Testis (tissue), 3 donors: ENCODE measurements around the gene UBE2G1. TPM values are rescaled to one million over a fixed set of nuclear protein-coding genes. Genes with fewer than 3 reads are reported as not detected.

Experiments used
- DNase-seq: peaks from one replicate; pipeline ENCODE4 v3.0.0-alpha.2; 2019
- H3K27ac ChIP-seq, 2 donors: fragments of 200-600 bp; sonication (generic); one replicate each; pipeline ENCODE4 v1.5.1; 2019
- H3K27me3 ChIP-seq: fragments of 200-600 bp; sonication (generic); one replicate; pipeline ENCODE4 v1.5.1; 2019
- H3K36me3 ChIP-seq: fragments of 200-600 bp; sonication (generic); one replicate; pipeline ENCODE4 v1.5.1; 2017; ENCODE audit warnings: low read depth; ENCODE audit errors: missing control alignments
- H3K4me1 ChIP-seq: fragments of 200-600 bp; sonication (generic); one replicate; pipeline ENCODE4 v1.5.1; 2019
- H3K4me3 ChIP-seq, 2 donors: fragments of 200-600 bp; sonication (generic); one replicate each; pipeline ENCODE4 v1.5.1; 2017 to 2019
- H3K9me3 ChIP-seq: fragments of 200-600 bp; sonication (generic); one replicate; pipeline ENCODE4 v1.5.1; 2017
- POLR2A ChIP-seq: fragments of 450-650 bp; IDR thresholded peaks from one replicate; pipeline ENCODE4 v1.6.1; 2017; ENCODE audit warnings: antibody characterized with exemption, mild to moderate bottlenecking, moderate library complexity
- WGBS, 2 donors: methylation state at CpG; one replicate each; pipeline ENCODE4 v1.1.5; 2018; 5-methylcytosine and 5-hydroxymethylcytosine counted together
- intact Hi-C: fragments of 100-400 bp; cut with DNase I; formaldehyde crosslinking; loops from one replicate; pipeline ENCODE4 v1.15.1; 2023; ENCODE audit warnings: low total_unique reads
- polyA plus RNA-seq: library from polyadenylated mRNA; stranded (reverse); fragments of 350-450 nt; fragmentation: Illumina TruSeq; extraction: RNeasy Lipid Tissue Mini Kit (QIAGEN cat#74804); gene quantifications from one replicate; pipeline ENCODE4 v1.2.3, GENCODE V29; 2014; ENCODE audit warnings: low read depth, low replicate concordance; ENCODE audit not compliant: insufficient read depth
- total RNA-seq, 2 donors: library from RNA; depleted of rRNA; stranded (reverse); fragments of >200 nt; gene quantifications; one replicate each; pipeline ENCODE4 v1.2.3, GENCODE V29; 2016
- TF ChIP-seq, protein P1 (sequence below), 3 experiments: fragments of 450-650 bp in 2 of 3; fragments of 200-600 bp in 1 of 3; sonication (generic) in 1 of 3; IDR thresholded peaks; one replicate each; pipeline ENCODE4 v1.5.1; 2016 to 2019; ENCODE audit warnings: antibody characterized with exemption in 3 of 3, mild to moderate bottlenecking in 2 of 3, moderate library complexity in 1 of 3

UBE2G1 gene
- total and polyA plus RNA-seq, 3 donors from 2014 or later, result 50.1 to 66.1 (median 60.7) TPM

DNA sequence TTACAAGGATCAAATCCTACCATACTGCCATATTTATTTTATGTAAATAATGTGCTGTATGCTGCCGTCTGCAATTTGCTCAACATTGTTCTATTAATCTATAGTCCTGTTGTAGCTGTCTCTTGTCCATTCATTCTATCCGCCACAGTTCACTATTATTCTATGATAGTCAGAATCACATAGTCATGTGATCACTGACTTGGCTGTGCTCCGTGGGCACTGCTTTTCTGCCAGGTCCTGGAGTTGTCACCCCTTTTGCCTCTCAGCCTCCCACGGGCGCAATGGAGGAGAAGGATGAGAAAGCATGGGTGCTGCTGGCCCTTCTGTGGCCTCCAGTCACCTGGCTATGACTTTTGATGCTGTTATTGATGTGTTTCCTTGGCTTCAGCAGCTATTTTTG, 65.4 kb downstream of the UBE2G1 start:
- Histone ChIP-seq H3K9me3 (no peaks in the 10 kb centered on the region), H3K27ac (no peak overlapping the region), H3K27me3 (no peaks in the 10 kb centered on the region), H3K4me3 (no peak overlapping the region), H3K36me3 (no peaks in the 10 kb centered on the region), H3K4me1 (no peaks in the 10 kb centered on the region)
- TF ChIP-seq, protein P1, sequence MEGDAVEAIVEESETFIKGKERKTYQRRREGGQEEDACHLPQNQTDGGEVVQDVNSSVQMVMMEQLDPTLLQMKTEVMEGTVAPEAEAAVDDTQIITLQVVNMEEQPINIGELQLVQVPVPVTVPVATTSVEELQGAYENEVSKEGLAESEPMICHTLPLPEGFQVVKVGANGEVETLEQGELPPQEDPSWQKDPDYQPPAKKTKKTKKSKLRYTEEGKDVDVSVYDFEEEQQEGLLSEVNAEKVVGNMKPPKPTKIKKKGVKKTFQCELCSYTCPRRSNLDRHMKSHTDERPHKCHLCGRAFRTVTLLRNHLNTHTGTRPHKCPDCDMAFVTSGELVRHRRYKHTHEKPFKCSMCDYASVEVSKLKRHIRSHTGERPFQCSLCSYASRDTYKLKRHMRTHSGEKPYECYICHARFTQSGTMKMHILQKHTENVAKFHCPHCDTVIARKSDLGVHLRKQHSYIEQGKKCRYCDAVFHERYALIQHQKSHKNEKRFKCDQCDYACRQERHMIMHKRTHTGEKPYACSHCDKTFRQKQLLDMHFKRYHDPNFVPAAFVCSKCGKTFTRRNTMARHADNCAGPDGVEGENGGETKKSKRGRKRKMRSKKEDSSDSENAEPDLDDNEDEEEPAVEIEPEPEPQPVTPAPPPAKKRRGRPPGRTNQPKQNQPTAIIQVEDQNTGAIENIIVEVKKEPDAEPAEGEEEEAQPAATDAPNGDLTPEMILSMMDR (IDR thresholded peaks at IDR 0.05), result no peak
- no peak for TF ChIP-seq POLR2A
- intact Hi-C loops, result no loop called here
- WGBS, 2 donors, result 87 to 91% methylated on average over 5 of the region's 5 CpGs
- no peak for DNase-seq

DNA sequence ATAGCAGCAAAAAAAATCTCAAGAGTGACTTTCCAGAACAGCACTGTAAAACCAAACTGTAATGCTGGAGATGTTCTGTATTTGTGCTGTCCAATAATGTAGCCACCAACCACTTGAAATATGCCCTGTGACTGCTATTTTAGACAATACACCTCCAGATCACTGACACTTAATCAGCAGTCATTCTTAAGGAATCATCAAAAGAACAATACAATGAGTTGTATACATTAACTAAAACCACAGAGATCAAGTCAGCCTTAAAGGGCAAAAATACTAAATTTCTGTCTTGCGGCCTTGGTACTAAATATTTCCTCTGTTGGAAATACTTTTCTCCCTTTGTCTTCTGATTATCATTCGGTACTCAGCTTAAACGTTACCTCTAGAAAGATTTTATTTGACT, 69.1 kb downstream of the UBE2G1 start:
- Histone ChIP-seq H3K36me3 (no peaks in the 10 kb centered on the region), H3K4me1 (no peaks in the 10 kb centered on the region), H3K9me3 (no peaks in the 10 kb centered on the region), H3K4me3 (no peak overlapping the region), H3K27ac (no peak overlapping the region), H3K27me3 (no peaks in the 10 kb centered on the region)
- WGBS, 2 donors, result 73 to 82% methylated on average over 3 of the region's 3 CpGs
- intact Hi-C loops, result no loop called here
- TF ChIP-seq, protein P1 (IDR thresholded peaks at IDR 0.05), result no peak
- TF ChIP-seq POLR2A, result no peak
- DNase-seq, result no peak

DNA sequence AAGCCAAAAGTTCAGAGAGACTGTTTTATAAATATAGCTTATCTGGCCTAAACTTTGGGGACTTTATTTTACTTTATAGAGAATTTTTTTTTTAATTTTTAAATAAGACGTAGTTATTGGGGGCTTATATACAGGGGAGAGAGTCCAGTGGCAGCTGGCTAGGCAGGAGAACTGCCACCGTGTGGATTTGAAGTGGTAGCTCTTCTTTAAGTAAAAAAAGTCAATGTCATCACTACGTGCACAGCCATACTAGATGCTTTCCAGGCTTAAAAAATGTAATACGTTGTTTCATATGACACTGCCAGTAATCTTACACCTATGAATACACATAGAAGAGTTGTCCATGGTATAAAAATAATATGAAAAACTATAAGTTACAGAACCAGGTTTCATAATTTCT, 70.8 kb downstream of the UBE2G1 start:
- Histone ChIP-seq H3K27me3 (no peaks in the 10 kb centered on the region), H3K36me3 (no peaks in the 10 kb centered on the region), H3K27ac (no peak overlapping the region), H3K4me3 (no peak overlapping the region), H3K4me1 (no peaks in the 10 kb centered on the region), H3K9me3 (no peaks in the 10 kb centered on the region)
- 68 to 69% methylated on average over 4 of the region's 4 CpGs for WGBS, 2 donors
- intact Hi-C loops, result no loop called here
- no peak for DNase-seq
- TF ChIP-seq, protein P1 (IDR thresholded peaks at IDR 0.05), result no peak
- TF ChIP-seq POLR2A, result no peak

DNA sequence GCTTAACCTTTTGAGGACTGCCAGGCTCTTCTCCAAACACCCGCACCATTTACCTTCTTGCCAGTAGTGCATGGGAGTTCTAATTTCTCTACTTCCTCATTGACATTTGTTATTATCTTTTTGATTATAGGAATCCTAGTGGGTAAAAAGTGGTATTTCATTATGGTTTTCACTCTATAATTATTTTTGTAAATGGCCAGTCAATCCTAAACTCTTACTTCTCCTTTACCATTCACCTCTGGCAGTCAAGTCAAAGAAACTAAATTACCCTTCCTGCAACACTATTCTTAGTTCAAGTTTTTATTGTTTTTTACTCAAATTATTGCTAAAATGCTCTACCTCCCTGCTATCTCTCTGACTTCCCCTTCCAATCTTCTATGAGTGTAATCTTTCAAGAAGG, 72.9 kb downstream of the UBE2G1 start:
- intact Hi-C loops, result no loop called here
- no peaks in the 10 kb centered on the region for H3K9me3 ChIP-seq
- TF ChIP-seq, protein P1 (IDR thresholded peaks at IDR 0.05), result no peak
- no peak for TF ChIP-seq POLR2A
- peaks cover 4% of the 10 kb centered on the region for H3K36me3 ChIP-seq
- 89 to 100% methylated on average over 1 of the region's 1 CpG for WGBS, 2 donors
- H3K4me1 ChIP-seq, result no peaks in the 10 kb centered on the region
- DNase-seq, result no peak
- no peak overlapping the region for H3K4me3 ChIP-seq
- H3K27me3 ChIP-seq, result no peaks in the 10 kb centered on the region
- H3K27ac ChIP-seq, result no peak overlapping the region

DNA sequence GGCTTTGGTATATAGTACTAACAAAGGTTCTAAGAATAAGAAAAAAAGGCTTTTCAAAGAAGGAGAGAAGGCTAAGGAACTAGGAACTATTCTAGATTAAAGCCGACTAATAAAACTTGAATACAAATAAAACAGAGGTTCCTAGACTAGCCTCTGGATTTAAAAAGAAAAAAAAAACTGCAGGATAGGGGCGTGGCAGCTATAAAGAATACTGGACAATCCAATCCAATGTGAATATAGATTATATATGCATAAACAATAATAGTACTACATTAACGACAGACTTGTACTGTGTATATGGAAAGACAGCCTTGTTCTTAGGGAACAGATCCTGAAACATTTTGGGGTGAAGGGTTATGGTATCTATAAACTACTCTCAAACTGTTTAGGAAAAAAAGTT, 78.8 kb downstream of the UBE2G1 start:
- no peaks in the 10 kb centered on the region for H3K27me3 ChIP-seq
- TF ChIP-seq POLR2A, result no peak
- 96% methylated on average over 3 of the region's 3 CpGs for WGBS, 2 donors
- no peaks in the 10 kb centered on the region for H3K9me3 ChIP-seq
- no peak overlapping the region for H3K4me3 ChIP-seq
- DNase-seq, result no peak
- no peak overlapping the region for H3K27ac ChIP-seq
- intact Hi-C loops, result no loop called here
- no peaks in the 10 kb centered on the region for H3K4me1 ChIP-seq
- peaks cover 4% of the 10 kb centered on the region for H3K36me3 ChIP-seq
